DMS 273 (cell line): ENCODE data around the gene RHBDD2.
"Not testable (repeated sequence)": the region's sequence is repeated elsewhere in the genome, so short reads cannot be mapped to it uniquely, and the experiment has no call there.

Experiments used
- DNase-seq: peaks from one replicate; lab custom pipeline; 2025; ENCODE audit not compliant: unreplicated experiment; lab: John Stamatoyannopoulos, UW

Gene RHBDD2

DNA sequence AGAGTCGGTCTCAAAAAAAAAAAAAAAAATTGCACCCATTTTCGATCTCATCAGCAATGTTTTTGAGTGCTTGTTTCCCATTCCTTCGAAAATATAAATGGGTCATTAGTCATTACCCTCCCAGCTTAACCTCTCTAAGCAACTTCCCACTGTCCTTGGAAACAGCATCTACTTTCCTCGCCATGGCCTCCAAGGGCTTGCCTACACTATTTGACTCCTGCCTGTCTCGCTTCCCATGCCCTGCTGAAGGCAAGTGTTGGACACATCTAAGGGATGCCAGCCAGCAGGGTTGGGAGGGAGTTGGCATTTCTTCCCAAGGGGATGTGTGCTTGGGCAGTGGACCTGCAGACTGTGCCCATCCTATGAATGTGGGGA, 12.7 kb upstream of the RHBDD2 start:
- peak; percentile 64 for DNase-seq

DNA sequence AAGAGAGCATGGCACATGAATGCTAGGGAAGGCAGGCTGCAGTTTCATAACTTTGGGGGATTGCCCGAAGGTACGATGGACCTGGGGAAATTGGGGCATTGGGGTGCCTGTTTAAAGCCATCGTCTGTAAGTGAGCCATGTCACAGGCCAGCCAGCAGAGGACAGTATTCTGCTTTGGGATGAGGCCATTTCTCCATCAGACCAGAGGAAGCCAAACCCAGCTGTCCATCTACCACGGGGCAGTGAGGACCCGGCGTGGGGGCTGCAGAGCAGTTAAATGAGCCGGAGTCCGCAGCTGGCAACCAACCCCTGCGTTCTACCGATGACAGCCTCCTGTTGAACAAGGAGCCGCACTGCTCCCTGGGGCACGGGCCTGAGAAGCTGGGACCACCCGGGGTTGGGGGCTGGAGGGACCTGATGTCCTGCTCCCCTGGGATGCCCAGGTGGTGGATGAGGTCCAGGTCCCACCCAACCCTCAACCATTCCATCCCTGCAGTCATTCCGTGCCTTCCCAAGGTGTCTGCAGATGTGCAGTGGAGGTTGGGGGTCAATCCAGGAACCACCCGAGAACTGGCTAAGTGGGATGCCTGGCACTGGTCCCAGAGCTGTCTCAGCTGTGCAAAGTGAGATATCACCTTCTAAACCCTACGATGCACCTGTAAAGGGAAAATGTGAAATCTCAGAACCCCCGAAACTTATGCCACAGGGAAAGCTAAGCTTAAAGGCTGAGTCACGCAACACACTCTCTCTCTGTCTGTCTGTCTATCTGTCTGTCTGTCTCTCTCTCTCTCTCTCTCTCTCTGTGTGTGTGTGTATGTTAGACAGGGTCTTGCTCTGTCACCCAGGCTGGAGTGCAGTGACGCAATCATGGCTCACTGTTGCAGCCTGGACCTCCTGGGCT, 12.1 kb upstream of the RHBDD2 start:
- DNase-seq, result peak; percentile 86

DNA sequence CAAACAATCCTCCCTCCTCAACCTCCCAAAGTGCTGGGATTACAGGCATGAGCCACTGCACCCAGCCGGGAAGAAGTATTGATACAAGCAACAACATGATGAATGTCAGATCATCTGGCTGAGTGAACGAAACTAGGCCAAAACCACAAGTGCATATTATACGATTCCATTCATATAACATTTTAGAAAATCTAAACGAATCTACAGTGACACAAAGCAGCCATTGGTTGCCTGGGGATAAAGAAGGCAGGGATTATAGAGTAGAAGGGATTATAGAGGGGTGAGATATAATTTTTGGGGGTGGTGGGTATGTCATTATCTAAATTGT, 11.5 kb upstream of the RHBDD2 start:
- no peak for DNase-seq

DNA sequence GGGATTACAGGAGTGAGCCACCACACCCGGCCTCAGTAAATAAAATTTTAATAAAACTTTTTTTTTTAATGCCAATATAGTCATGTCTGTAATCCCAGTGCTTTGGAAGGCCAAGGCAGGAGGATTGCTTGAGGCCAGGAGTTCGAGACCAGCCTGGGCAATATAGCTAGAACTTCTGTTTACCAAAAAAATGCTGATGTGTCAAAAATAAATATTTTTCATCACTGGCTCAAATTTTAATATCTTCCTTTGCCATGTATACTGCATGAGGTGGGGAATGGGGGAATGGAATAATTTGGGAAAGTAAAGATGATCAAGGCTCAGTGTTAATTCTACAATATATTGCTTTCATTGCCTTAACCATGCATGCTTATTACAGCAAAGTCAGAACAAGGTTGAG, 10.7 kb upstream of the RHBDD2 start:
- DNase-seq, result no peak

DNA sequence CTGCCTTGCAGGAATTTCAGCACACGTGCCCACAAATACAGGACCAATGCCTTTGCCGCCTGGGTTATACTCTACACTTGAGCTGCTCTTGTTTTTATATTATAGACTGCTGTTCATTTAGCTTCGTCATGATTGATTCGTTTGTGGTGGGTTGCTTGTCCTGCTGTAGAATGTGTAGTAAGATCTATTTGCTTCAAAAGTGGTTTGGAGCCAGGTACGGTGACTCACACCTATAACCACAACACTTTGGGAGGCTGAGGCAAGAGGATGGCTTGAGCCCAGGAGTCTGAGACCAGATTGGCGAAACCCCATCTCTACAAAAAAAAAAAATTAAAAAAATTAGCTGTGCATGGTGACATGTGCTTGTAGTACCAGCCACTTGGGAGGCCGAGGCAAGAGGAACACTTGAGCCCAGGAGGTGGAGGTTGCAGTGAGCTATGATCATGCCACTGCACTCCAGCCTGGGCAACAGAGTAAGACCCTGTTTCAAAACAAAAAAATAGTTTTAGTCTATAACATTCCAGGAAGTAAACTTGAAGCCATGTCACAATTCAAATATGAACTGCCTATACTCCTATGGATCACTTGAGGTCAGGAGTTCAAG, 9.0 kb upstream of the RHBDD2 start:
- DNase-seq, result no peak

DNA sequence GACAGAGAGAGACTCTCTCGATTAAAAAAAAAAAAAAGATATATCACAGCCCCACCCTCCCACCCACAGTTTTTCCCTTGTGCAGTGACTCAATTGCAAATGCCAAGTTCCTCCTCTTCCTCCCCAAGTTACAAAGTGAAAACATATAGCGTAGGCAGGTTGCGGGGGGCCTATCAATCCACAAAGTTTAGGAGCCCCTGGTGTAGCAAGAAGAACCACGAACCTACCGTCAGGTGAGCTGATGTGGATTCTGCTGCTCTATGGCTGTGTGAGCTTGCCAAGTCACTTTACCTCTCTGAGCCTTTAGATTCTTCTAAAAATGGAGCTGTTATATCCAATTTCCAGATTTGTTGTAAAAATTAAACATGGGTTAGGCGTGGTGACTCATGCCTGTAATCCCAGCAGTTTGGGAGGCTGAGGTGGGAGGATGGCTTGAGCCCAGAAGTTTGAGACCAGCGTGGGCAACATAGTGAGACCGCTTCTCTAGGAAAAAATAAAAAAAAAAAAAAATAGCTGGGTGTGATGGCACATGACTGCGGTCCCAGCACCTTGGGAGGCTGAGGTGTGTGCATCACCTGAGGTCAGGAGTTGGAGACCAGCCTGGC, 8.2 kb upstream of the RHBDD2 start:
- no peak for DNase-seq

DNA sequence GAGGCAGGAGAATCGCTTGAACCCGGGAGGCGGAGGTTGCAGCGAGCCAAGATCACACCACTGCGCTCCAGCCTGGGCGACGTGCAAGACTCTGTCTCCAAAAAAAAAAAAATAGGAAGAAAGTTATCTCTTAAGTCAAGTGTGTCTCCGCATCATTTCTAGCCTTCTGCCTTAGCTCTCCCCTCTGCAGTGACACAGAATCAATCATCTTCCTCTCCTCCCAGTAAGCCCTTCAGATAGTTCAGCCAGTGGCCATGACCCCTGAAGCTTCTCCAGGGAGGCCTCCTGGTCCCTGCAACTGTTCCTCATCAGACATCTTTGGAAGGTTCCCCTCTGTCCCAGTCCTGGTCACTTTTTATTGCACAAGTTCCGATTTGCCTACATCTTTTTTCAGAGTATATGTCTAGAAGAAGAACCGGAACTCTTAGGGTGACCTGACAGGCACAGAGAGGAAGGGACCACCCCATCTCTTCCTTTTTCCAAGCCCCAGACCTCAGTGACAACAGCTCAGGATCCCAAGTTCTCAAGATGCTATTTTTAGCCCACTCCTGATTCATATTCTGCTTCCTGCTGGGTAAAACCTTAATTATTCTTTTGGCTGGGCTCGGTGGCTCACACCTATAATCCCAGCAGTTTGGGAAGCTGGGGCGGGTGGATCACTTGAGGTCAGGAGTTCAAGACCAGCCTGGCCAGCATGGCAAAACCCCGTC, 6.6 kb upstream of the RHBDD2 start:
- DNase-seq, result no peak

DNA sequence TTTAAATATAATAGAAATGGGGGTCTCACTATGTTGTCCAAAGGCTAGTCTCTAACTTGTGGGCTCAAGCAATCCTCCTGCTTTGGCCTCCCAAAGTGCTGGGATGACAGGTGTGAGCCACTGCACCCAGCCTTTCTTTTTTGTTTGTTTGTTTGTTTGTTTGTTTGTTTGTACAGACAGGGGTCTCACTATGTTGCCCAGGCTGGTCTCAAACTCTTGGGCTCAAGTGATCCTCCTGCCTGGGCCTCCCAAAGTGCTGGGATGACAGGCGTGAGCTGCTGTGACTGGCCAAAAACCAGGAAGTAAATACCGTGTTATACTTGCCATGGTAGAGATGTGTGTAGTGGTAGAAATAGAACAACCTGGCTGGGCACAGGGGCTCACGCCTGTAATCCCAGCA, 4.7 kb upstream of the RHBDD2 start:
- DNase-seq, result not testable (repeated sequence)

DNA sequence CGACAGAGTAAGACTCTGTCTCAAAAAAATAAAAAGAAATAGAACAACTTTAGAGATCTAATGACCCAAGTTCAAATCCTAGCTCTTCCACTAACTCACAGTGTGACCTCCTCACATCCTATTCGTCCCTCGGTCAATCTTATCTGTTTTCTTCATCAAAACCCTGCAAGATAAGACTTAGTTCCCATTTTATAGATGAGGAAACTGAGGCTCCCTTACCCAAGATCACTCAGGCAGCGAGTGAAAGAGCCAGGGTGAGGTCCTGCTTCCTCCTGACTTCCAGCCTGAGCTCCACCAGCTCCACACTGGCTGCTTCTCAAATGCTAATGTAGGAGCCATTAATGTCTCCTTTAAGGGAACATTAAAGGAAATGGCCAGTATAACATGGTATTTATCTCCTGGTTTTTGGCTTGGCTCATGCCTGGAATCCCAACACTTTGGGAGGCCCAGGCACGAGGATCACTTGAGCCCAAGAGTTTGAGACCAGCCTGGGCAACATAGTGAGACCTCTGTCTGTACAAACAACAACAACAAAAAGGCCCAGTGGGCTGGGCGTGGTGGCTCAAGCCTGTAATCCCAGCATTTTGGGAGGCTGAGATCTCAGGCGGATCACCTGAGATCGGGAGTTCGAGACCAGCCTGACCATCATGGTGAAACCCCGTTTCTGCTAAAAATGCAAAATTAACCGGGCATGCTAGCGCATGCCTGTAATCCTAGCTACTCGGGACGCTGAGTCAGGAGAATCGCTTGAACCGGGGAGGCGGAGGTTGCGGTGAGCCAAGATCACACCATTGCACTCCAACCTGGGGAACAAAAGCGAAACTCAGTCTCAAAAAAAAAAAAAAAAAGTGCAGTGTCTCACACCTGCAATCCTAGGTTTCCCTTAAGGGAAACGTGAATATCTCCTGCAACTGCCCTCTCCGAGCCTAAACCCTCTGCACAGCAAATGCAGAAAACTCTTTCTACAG, 3.4 kb upstream of the RHBDD2 start:
- no peak for DNase-seq

DNA sequence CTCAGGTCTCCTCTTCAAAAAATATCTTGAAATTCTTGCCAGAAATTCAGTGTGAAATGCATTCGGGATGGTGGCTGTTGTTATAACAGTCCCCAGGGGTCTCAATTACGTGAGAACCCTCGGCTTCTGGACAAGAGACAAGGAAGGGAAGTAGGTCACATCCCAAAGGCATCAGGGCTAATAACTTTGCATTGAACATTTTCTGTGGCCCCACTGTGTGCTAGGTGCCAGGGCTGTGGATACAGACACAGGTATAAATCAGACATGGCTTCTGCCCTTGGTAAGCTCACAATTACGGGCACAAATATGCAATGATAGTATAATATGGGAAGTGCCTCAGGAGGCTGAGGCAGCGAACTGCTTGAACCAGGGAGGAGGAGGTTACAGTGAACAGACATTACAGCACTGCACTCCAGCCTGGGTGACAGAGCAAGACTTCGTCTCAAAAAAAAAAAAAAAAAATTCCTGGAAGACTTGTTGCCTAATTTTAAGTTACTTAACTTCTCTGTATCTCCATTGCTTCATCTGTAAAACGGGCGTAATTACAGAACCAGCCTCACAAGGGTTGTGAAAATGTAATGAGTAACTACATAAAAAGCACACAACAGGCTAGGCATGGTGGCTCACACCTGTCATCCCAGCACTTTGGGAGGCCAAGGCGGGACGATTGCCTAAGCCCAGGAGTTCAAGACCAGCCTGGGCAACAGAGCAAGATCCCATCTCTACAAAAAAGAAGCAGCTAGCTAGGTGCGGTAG, 2.5 kb upstream of the RHBDD2 start:
- no peak for DNase-seq

DNA sequence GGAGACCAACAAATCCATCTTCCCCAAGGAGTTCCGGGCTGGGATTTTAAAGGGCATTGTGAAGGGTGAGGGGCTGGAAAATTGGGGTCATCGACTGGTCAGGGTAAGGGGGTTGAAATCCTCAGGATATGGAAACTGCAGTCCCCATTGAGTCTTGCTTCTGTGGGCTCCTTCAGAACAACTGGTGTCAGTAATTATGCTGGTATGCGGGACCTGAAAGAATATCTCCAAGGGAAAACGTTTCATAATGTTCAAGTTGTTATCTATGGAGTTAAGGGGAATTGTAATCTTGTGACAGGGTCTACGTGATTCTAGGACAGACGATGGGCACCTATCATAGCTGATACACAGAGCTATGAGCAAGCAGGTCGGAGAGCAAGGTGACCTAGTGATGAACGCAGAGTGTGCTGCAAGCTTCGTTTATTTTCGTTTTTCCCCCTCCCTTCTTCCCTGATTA, 494 bp upstream of the RHBDD2 start:
- no peak for DNase-seq

DNA sequence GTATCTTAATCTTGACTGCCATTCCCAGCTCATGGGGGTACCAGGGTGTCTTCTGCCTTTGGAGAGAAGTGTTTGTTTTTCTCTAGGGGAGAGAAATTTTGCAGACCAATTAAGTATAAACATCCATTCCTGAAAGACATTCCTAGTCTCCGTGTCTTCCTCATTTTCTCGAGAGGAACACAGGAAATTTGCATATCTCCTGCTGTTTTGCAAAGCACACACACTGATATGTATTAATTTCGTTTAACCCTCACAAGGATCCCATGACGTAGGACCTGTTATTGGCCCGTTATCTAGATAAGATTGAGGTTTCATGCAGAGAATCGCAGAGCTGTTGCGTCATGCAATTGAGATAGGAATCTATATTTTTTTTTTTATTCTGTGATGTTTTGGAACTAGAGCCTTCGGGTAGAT, 944 bp downstream of the RHBDD2 start:
- DNase-seq, result peak; percentile 78

DNA sequence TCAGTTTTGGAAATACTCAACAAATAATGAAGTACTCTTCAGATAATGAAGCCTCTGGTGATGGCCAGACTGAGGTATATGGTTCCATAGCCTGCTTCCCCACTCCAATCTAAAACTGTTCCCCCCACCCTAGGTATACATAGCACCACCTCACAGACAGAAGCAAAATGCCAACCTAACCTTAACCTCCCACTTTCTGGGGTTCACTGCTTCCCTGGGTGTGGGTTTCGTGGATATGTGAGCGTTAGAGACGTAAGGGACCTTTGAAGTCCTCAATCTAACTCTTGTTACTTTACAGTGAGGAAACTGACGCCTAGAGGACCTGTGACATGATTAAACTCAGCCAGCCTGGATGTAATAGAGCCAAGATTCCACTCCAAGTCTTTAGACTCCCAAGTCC, 1.4 kb downstream of the RHBDD2 start:
- no peak for DNase-seq

DNA sequence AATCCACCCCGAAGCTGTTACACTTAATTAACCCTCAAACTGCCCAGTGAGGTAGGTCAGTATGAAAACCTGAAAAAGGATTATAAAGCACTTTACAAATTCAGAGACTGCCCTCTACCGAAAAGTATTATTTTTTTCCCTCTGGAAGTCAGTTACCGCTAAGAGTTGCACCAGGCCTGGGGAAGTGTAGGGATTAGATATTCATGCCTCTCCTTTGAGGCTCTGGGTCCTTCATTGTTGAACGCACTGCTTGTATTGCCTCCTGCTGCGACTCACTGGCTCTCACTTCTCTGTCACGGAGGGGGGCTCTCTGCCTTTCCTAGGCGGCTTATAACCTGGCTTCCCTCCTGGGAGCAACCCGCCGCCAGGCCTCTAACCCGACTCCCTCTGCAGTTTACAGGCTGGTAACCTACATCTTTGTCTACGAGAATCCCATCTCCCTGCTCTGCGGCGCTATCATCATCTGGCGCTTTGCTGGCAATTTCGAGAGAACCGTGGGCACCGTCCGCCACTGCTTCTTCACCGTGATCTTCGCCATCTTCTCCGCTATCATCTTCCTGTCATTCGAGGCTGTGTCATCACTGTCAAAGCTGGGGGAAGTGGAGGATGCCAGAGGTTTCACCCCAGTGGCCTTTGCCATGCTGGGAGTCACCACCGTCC, 2.7 kb downstream of the RHBDD2 start:
- DNase-seq, result no peak

DNA sequence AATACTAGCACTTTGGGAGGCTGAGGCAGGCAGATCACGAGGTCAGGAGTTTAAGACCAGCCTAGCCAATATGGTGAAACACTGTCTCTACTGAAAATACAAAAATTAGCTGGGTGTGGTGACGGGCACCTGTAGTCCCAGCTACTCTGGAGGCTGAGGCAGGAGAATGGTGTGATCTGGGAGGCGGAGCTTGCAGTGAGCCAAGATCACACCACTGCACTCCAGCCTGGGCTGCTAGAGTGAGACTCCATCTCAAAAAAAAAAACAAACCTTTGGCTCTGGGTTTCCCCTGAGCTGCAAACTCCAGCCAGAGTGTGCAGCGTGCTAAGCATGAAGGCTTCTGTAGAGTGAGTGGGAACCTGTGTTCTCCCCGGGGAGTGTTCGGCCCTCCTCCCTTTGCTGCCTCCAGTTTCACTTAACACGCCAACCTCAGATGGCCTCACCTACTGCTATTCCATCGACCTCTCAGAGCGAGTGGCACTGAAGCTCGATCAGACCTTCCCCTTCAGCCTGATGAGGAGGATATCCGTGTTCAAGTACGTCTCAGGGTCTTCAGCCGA, 4.5 kb downstream of the RHBDD2 start:
- not testable (repeated sequence) for DNase-seq

DNA sequence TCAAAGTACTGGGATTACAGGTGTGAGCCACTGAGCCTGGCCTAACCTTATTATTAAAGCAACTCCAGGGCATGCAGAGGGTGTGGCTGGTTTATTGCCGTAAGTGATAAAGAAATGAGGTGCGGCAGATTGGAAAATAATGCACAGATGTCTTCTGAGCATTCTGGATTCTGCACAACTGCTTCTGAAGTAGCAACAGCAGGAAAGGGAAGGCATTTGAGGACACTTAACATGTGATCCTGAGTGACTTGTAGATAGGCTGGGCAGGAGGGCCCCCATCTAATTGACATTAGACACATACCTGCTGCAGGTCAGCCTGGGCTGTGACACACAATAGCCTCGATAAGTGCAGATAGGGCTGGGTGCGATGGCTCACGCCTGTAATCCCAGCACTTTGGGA, 5.6 kb downstream of the RHBDD2 start:
- DNase-seq, result peak; percentile 95

DNA sequence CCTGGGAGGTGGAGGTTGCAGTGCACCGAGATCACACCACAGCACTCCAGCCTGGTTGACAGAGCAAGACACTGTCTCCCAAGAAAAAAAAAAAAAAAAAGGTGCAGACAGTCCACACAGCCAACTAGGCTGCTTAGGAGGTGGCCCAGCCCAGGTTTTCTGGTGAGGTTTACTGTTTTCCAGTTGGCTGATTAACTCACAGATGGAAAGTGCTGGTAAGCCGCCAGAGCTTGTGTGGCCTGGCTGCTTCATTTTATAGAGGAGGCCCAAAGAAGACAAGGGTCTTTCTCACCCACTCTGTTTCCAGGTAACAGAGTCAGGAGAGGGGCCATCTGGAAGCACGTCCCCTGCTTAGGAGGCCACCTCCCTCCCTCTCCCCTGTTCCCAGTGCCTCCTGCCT, 6.2 kb downstream of the RHBDD2 start:
- DNase-seq, result peak; percentile 91

DNA sequence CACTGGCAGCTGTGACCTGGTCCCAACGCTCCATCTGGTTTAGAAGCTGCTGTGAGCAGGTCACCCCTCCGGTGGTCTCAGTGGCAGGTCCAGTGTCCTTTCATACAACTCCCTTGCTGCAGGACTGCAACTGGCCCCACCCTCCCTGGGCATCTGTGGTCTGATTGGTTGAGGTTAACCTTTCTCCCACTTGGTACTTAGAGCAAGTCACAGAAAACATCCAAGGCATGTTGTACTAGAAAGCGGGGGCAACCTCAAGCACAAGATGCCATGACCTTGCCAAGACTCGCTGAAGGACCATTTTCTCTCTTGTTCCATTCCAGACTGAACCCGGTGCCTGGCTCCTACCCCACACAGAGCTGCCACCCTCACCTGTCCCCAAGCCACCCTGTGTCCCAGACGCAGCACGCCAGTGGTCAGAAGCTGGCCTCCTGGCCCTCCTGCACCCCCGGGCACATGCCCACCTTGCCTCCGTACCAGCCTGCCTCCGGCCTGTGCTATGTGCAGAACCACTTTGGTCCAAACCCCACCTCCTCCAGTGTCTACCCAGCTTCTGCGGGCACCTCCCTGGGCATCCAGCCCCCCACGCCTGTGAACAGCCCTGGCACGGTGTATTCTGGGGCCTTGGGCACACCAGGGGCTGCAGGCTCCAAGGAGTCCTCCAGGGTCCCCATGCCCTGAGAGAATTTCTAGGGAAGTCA, 9.0 kb downstream of the RHBDD2 start:
- DNase-seq, result no peak
